Right lobe of liver (tissue), 4 donors: ENCODE data around the gene BEST4.

ENCODE experiments used
- CTCF ChIP-seq, 4 donors: fragments of 200-600 bp in 3 of 4; fragments of 450-650 bp in 1 of 4; IDR thresholded peaks; one replicate each; pipeline versions ENCODE4 v1.5.1 to v1.8.0; 2016 to 2022; ENCODE audit warnings: antibody characterized with exemption in 4 of 4, mild to moderate bottlenecking in 2 of 4
- POLR2A ChIP-seq: fragments of 450-650 bp; IDR thresholded peaks from one replicate; pipeline ENCODE4 v1.6.1; 2017; ENCODE audit warnings: antibody characterized with exemption, mild to moderate bottlenecking
- donor health status: DM: no; HTN: no; CAD: no.
- donor health status: DM: no; HTN: no; CAD: no.
- donor health status: DM: no; HTN: yes; CAD: no.

DNA sequence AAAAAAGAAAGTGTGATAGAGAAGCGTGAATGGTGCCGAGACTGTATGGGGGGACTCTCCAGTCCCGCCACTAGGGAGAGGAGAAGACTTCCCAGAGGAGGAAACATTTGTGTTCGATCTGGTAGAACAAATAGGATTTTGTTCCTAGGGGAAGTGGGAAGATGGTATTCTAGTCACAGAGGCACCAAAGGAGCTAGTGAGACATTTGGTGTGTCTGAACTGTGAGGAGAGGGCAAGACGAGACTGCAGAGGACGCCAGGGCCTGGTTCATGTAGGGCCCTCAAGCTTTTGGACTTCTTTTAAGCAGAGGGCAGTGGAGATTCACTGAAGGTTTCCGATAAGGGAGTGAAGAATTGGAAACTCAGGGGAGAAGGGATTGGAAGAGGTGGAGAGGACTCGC is 23.3 kb upstream of the BEST4 start:
- no peak for TF ChIP-seq CTCF (IDR thresholded peaks at IDR 0.05)
- no peak for TF ChIP-seq POLR2A
